Breast epithelium (tissue), 3 donors: ENCODE data around the gene PLPP3.

ENCODE experiments used
- POLR2A ChIP-seq: fragments of 450-650 bp; IDR thresholded peaks from one replicate; pipeline ENCODE4 v1.6.1; 2016; ENCODE audit warnings: antibody characterized with exemption, mild to moderate bottlenecking, moderate library complexity
- TF ChIP-seq, protein P1 (sequence below), 3 donors: fragments of 450-650 bp; IDR thresholded peaks; one replicate each; pipeline ENCODE4 v1.5.1; 2016 to 2017; ENCODE audit warnings: antibody characterized with exemption in 3 of 3, mild to moderate bottlenecking in 3 of 3, moderate library complexity in 3 of 3

DNA sequence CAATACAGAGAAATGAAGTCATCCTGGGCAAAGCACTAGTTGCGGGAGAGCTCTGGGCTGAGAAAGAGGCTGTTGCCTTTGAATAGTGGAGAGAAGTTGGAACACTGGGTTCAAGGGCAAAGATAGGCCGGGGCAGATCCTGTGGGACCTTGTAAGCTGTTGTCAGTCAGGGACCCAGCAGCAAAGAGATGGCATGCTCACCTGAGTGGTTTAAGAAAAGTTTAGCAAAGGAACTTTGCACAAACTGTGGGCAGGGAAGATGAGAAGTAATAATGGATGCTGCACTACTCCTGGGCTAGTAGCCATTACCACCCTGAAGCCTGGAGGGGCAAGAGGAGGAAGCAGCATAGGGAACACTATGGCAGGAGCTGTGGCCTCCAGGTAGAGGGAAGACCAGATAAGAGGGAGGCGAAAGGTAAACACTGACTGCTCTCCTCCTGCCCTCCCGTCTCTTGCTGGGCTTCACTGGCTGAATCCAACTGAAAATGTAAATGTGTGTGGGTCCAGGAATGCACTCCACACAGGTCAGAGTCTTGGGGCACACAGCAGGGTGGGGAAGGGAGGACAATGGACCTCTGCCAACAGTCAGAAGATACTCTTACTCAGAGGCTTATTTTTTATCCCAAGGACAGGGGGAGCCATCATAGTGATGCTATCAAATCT, 129.2 kb downstream of the PLPP3 start:
- TF ChIP-seq, protein P1, sequence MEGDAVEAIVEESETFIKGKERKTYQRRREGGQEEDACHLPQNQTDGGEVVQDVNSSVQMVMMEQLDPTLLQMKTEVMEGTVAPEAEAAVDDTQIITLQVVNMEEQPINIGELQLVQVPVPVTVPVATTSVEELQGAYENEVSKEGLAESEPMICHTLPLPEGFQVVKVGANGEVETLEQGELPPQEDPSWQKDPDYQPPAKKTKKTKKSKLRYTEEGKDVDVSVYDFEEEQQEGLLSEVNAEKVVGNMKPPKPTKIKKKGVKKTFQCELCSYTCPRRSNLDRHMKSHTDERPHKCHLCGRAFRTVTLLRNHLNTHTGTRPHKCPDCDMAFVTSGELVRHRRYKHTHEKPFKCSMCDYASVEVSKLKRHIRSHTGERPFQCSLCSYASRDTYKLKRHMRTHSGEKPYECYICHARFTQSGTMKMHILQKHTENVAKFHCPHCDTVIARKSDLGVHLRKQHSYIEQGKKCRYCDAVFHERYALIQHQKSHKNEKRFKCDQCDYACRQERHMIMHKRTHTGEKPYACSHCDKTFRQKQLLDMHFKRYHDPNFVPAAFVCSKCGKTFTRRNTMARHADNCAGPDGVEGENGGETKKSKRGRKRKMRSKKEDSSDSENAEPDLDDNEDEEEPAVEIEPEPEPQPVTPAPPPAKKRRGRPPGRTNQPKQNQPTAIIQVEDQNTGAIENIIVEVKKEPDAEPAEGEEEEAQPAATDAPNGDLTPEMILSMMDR (IDR thresholded peaks at IDR 0.05), result no peak
- no peak for TF ChIP-seq POLR2A
